H1 (cell line): Measurements from ENCODE around the gene P2RY8. TPM values are rescaled to one million over a fixed set of nuclear protein-coding genes. Genes with fewer than 3 reads are reported as not detected.
A peak's percentile ranks its signal among the peaks of the same experiment; 100 is the strongest.

Experiments used
- CTCF ChIA-PET: fragments of 300-600 bp; sonication (Branson Sonifier 250); formaldehyde crosslinking; loops from one replicate; lab custom pipeline; 2021; ENCODE audit not compliant: partially characterized antibody; lab: Charles Lee
- POLR2A ChIA-PET: fragments of 300-600 bp; sonication (Branson Sonifier 250); formaldehyde crosslinking; loops from one replicate; lab custom pipeline; 2021; ENCODE audit warnings: inconsistent platforms; ENCODE audit not compliant: partially characterized antibody; lab: Charles Lee
- DNase-seq, 2 experiments: peaks; one replicate each; pipeline versions ENCODE4 v3.0.0 to v3.0.0-alpha.2; 2010 to 2022; ENCODE audit warnings: low spot score in 2 of 2, low read depth in 1 of 2, mixed read lengths in 1 of 2
- FAIRE-seq: peaks from 2 replicates; lab custom pipeline; 2011; peaks lifted over from hg19 to GRCh38; lab: Jason Lieb, UNC
- H2AFZ ChIP-seq: 2 replicates; pipeline ENCODE4 v1.8.1; 2012; ENCODE audit warnings: low read length, inconsistent platforms
- H2AK5ac ChIP-seq: 2 replicates; pipeline ENCODE4 v1.6.1; 2013; ENCODE audit warnings: low read depth, low read length
- H2BK120ac ChIP-seq: replicated peaks from 2 replicates; pipeline ENCODE3; 2013; ENCODE audit warnings: low read depth, low read length, inconsistent platforms
- H2BK12ac ChIP-seq: 2 replicates; pipeline ENCODE4 v1.6.1; 2013; ENCODE audit warnings: low read depth, low read length
- H2BK15ac ChIP-seq: 2 replicates; pipeline ENCODE4 v1.6.1; 2013; ENCODE audit warnings: low read length
- H2BK20ac ChIP-seq: 2 replicates; pipeline ENCODE4 v1.6.1; 2013; ENCODE audit warnings: low read length
- H2BK5ac ChIP-seq: 2 replicates; pipeline ENCODE4 v1.6.1; 2013; ENCODE audit warnings: low read depth, low read length
- H3K14ac ChIP-seq: 2 replicates; pipeline ENCODE4 v1.6.1; 2013; ENCODE audit warnings: inconsistent platforms; ENCODE audit not compliant: insufficient read length
- H3K18ac ChIP-seq: 2 replicates; pipeline ENCODE4 v1.6.1; 2013; ENCODE audit warnings: low read length; ENCODE audit errors: extremely low read depth
- H3K23ac ChIP-seq: 2 replicates; pipeline ENCODE4 v1.6.1; 2013; ENCODE audit warnings: inconsistent platforms; ENCODE audit not compliant: insufficient read length
- H3K23me2 ChIP-seq: 2 replicates; pipeline ENCODE4 v1.6.1; 2013; ENCODE audit warnings: low read depth, low read length
- H3K27ac ChIP-seq: 2 replicates; pipeline ENCODE4 v1.6.1; 2011; ENCODE audit warnings: low read depth, low read length, inconsistent platforms
- H3K27me3 ChIP-seq, 4 experiments: replicated peaks in 1 of 4; 1 replicate in 1 of 4; 2 replicates in 3 of 4; pipeline versions ENCODE4 v1.6.1 to v1.8.1; 2011 to 2013; ENCODE audit warnings: low read length in 3 of 4, mild to moderate bottlenecking in 3 of 4, inconsistent platforms in 2 of 4, mixed read lengths in 2 of 4, moderate library complexity in 1 of 4; ENCODE audit not compliant: control insufficient read depth in 3 of 4, insufficient read depth in 3 of 4; ENCODE audit errors: extremely low read depth in 1 of 4
- H3K36me3 ChIP-seq, 4 experiments: 2 replicates each; pipeline versions ENCODE4 v1.6.1 to v1.8.1; 2011 to 2013; ENCODE audit warnings: mild to moderate bottlenecking in 4 of 4, low read length in 3 of 4, moderate library complexity in 2 of 4, control low read depth in 1 of 4, inconsistent platforms in 1 of 4; ENCODE audit not compliant: insufficient read depth in 4 of 4, control insufficient read depth in 2 of 4
- H3K4ac ChIP-seq: replicated peaks from 2 replicates; pipeline ENCODE3; 2013; ENCODE audit warnings: low read length, low read depth, mixed read lengths, inconsistent platforms; ENCODE audit not compliant: insufficient read length
- H3K4me1 ChIP-seq, 4 experiments: replicated peaks in 1 of 4; 1 replicate in 1 of 4; 2 replicates in 3 of 4; pipeline versions ENCODE4 v1.6.1 to v1.8.1; 2011 to 2013; ENCODE audit warnings: low read length in 3 of 4, inconsistent platforms in 2 of 4, mixed read lengths in 1 of 4; ENCODE audit not compliant: insufficient read depth in 4 of 4, control insufficient read depth in 3 of 4
- H3K4me2 ChIP-seq, 2 experiments: 2 replicates each; pipeline versions ENCODE4 v1.6.1 to v1.8.1; 2011 to 2013; ENCODE audit warnings: low read depth in 2 of 2, low read length in 2 of 2, control low read depth in 1 of 2, inconsistent platforms in 1 of 2, mild to moderate bottlenecking in 1 of 2; ENCODE audit not compliant: insufficient read depth in 1 of 2
- H3K4me3 ChIP-seq, 4 experiments: fragments of 200-600, 300-600 bp in 1 of 4; sonication (generic), shearing (Covaris generic), sonication (Bioruptor Twin) in 1 of 4; 2 replicates each; pipeline versions ENCODE4 v1.5.1 to v1.8.1; 2011 to 2016; ENCODE audit warnings: low read length in 4 of 4, low read depth in 3 of 4, control low read depth in 2 of 4, inconsistent platforms in 2 of 4, mild to moderate bottlenecking in 2 of 4, mixed read lengths in 1 of 4, moderate library complexity in 1 of 4; ENCODE audit not compliant: insufficient read depth in 2 of 4; ENCODE audit errors: extremely low read depth in 1 of 4
- H3K56ac ChIP-seq: replicated peaks from 2 replicates; pipeline ENCODE3; 2013; ENCODE audit warnings: low read depth, mild to moderate bottlenecking, mixed read lengths, low read length, inconsistent platforms; ENCODE audit not compliant: insufficient read length
- H3K79me1 ChIP-seq: 2 replicates; pipeline ENCODE4 v1.6.1; 2013; ENCODE audit warnings: low read depth, low read length, control low read depth
- H3K79me2 ChIP-seq, 2 experiments: 2 replicates each; pipeline versions ENCODE4 v1.6.1 to v1.8.1; 2012 to 2013; ENCODE audit warnings: low read length in 2 of 2, mild to moderate bottlenecking in 2 of 2, inconsistent platforms in 1 of 2; ENCODE audit not compliant: insufficient read depth in 2 of 2, control insufficient read depth in 1 of 2
- H3K9ac ChIP-seq, 4 experiments: replicated peaks in 1 of 4; 1 replicate in 1 of 4; 2 replicates in 3 of 4; pipeline versions ENCODE4 v1.6.1 to v1.8.1; 2011 to 2013; ENCODE audit warnings: low read depth in 3 of 4, low read length in 3 of 4, control low read depth in 2 of 4, mild to moderate bottlenecking in 2 of 4, moderate library complexity in 2 of 4, inconsistent platforms in 1 of 4; ENCODE audit errors: extremely low read depth in 1 of 4
- H3K9me3 ChIP-seq, 2 experiments: 2 replicates each; pipeline versions ENCODE4 v1.6.1 to v1.8.1; 2012 to 2013; ENCODE audit warnings: mild to moderate bottlenecking in 2 of 2, moderate library complexity in 2 of 2, control low read depth in 1 of 2, inconsistent platforms in 1 of 2, low read depth in 1 of 2, low read length in 1 of 2, mixed read lengths in 1 of 2; ENCODE audit not compliant: insufficient read depth in 2 of 2
- H4K20me1 ChIP-seq, 2 experiments: replicated peaks in 1 of 2; 2 replicates each; pipeline versions ENCODE3 to v1.8.1; 2011 to 2013; ENCODE audit warnings: inconsistent platforms in 2 of 2, low read length in 2 of 2, mild to moderate bottlenecking in 1 of 2; ENCODE audit not compliant: insufficient read depth in 2 of 2, control insufficient read depth in 1 of 2
- H4K5ac ChIP-seq: 2 replicates; pipeline ENCODE4 v1.6.1; 2013; ENCODE audit warnings: low read length, low read depth, mixed read lengths, inconsistent platforms; ENCODE audit not compliant: insufficient read length
- H4K8ac ChIP-seq: 2 replicates; pipeline ENCODE4 v1.8.0; 2013; ENCODE audit warnings: mild to moderate bottlenecking, moderate library complexity, low read length, inconsistent platforms; ENCODE audit not compliant: insufficient read depth; ENCODE audit errors: extremely low read depth
- H4K91ac ChIP-seq: replicated peaks from 2 replicates; pipeline ENCODE3; 2013; ENCODE audit warnings: low read length, mixed read lengths, inconsistent platforms; ENCODE audit not compliant: insufficient read length
- WGBS, 2 experiments: shearing (Covaris generic) in 1 of 2; methylation state at CpG; one replicate each; pipeline versions ENCODE4 v1.1.6 to v1.1.7; 2013 to 2015; ENCODE audit warnings: low lambda C conversion rate in 2 of 2, mixed read lengths in 2 of 2, inconsistent platforms in 1 of 2, low coverage in 1 of 2, missing lambda C conversion rate in 1 of 2; ENCODE audit not compliant: insufficient replicate concordance in 2 of 2, insufficient coverage in 1 of 2, insufficient read length in 1 of 2; ENCODE audit errors: extremely low coverage in 1 of 2, missing lambda C conversion rate in 1 of 2; 5-methylcytosine and 5-hydroxymethylcytosine counted together
- polyA plus RNA-seq, 7 experiments: library from polyadenylated mRNA; depleted of rRNA in 3 of 7; stranded (reverse) in 5 of 7; unstranded in 2 of 7; fragments of >200 nt in 5 of 7; fragments of 200-250 nt in 2 of 7; gene quantifications; 1 replicate in 5 of 7; 2 replicates in 1 of 7; 4 replicates in 1 of 7; pipeline versions ENCODE4 v1.2.1 to v1.2.3, GENCODE V29; 2011 to 2013; ENCODE audit warnings: missing spikeins in 2 of 7, mixed read lengths in 2 of 7
- total RNA-seq: library from RNA; stranded (reverse); fragmentation: NEBNext Ultra II Directional; extraction: Animal tissue kit (Norgen Biotek cat#: 25700); gene quantifications from 2 replicates; pipeline ENCODE4 v1.2.1, GENCODE V29; 2021

Gene P2RY8
- total and polyA plus RNA-seq, 2 of the 8 experiments (the other 6 are each of a cell fraction or from before 2014, with no cell fraction given) = 0.09 to 0.15 TPM

GRCh38 chrX:1468250-1468772 is 68.7 kb downstream of the P2RY8 start:
- H2BK20ac ChIP-seq = no peak overlapping the region
- H3K23ac ChIP-seq = no peak overlapping the region
- H2AFZ ChIP-seq = no peak overlapping the region
- H2AK5ac ChIP-seq = no peak overlapping the region
- H3K27me3 ChIP-seq = no peaks in the 10 kb centered on the region; a peak in 1 of 7 replicates
- ChIA-PET POLR2A (no interaction called here), CTCF (no interaction called here)
- FAIRE-seq (no peak), DNase-seq (peak in 1 of 2 experiments; percentile 32)
- H3K18ac ChIP-seq = no peak overlapping the region
- H2BK12ac ChIP-seq = no peak overlapping the region
- no peak overlapping the region for H3K56ac ChIP-seq
- peak overlapping the region; percentile 79; the same call in 1 of the 2 replicates for H4K8ac ChIP-seq
- H3K23me2 ChIP-seq = peaks cover 12% of the 10 kb centered on the region; the same call in 1 of the 2 replicates
- H4K91ac ChIP-seq = no peak overlapping the region
- H3K4me2 ChIP-seq = no peak overlapping the region
- H3K4ac ChIP-seq = peak overlapping the region; percentile 78
- H3K79me2 ChIP-seq = no peaks in the 10 kb centered on the region
- 90% methylated on average over 19 of the region's 20 CpGs; no CpG with 5 or more reads in 1 of the 2 experiments for WGBS, 2 experiments
- H3K4me3 ChIP-seq = no peak overlapping the region
- H2BK5ac ChIP-seq = no peak overlapping the region
- no peaks in the 10 kb centered on the region for H3K79me1 ChIP-seq
- no peaks in the 10 kb centered on the region for H3K36me3 ChIP-seq
- no peak overlapping the region for H4K5ac ChIP-seq
- H2BK120ac ChIP-seq = no peak overlapping the region
- no peaks in the 10 kb centered on the region for H3K9me3 ChIP-seq
- H2BK15ac ChIP-seq = no peak overlapping the region
- no peak overlapping the region for H3K14ac ChIP-seq
- no peaks in the 10 kb centered on the region for H4K20me1 ChIP-seq
- no peaks in the 10 kb centered on the region for H3K4me1 ChIP-seq
- H3K9ac ChIP-seq = no peak overlapping the region
- H3K27ac ChIP-seq = no peak overlapping the region
